Dermis blood vessel endothelial cell (primary cell): ENCODE measurements around the gene OTOGL. TPM values are rescaled to one million over a fixed set of nuclear protein-coding genes. Genes with fewer than 3 reads are reported as not detected.
"Not testable (repeated sequence)": the region's sequence is repeated elsewhere in the genome, so short reads cannot be mapped to it uniquely, and the experiment has no call there.

Source experiments
- DNase-seq: peaks from one replicate; pipeline ENCODE4 v3.0.0; 2010
- total RNA-seq: library from RNA; depleted of rRNA; stranded (reverse); fragments of >200 nt; gene quantifications from 2 replicates; pipeline ENCODE4 v1.2.3, GENCODE V29; 2014

OTOGL gene
- total RNA-seq, 1 donor from 2014 or later, result 0.17 TPM

- DNase-seq, result no peak
Measured at GRCh38 chr12:80233926-80234325, 134.6 kb downstream of the OTOGL start.

- DNase-seq, result no peak
Measured at GRCh38 chr12:80234667-80235066, 135.3 kb downstream of the OTOGL start.

- no peak for DNase-seq
Measured at GRCh38 chr12:80235944-80236343, 136.6 kb downstream of the OTOGL start.

GRCh38 chr12:80239867-80240266 is 140.5 kb downstream of the OTOGL start:
- no peak for DNase-seq

- DNase-seq, result peak; percentile 12
Measured at GRCh38 chr12:80241576-80242273, 142.4 kb downstream of the OTOGL start.

GRCh38 chr12:80242321-80242720 is 143.0 kb downstream of the OTOGL start:
- peak; percentile 15 for DNase-seq

GRCh38 chr12:80249581-80249980 is 150.2 kb downstream of the OTOGL start:
- DNase-seq, result not testable (repeated sequence)

GRCh38 chr12:80257920-80258319 is 158.6 kb downstream of the OTOGL start:
- DNase-seq, result no peak

- no peak for DNase-seq
Measured at GRCh38 chr12:80260269-80260668, 160.9 kb downstream of the OTOGL start.

- DNase-seq, result no peak
Measured at GRCh38 chr12:80261403-80261802, 162.1 kb downstream of the OTOGL start.

- DNase-seq, result no peak
Measured at GRCh38 chr12:80262346-80262745, 163.0 kb downstream of the OTOGL start.

GRCh38 chr12:80262771-80263170 is 163.4 kb downstream of the OTOGL start:
- DNase-seq, result no peak

- DNase-seq, result no peak
Measured at GRCh38 chr12:80264386-80264785, 165.0 kb downstream of the OTOGL start.

- no peak for DNase-seq
Measured at GRCh38 chr12:80264891-80265290, 165.6 kb downstream of the OTOGL start.

- DNase-seq, result peak; percentile 84
Measured at GRCh38 chr12:80268924-80269749, 169.8 kb downstream of the OTOGL start.

- DNase-seq, result peak; percentile 78
Measured at GRCh38 chr12:80269803-80270552, 170.6 kb downstream of the OTOGL start.

GRCh38 chr12:80271780-80272179 is 172.4 kb downstream of the OTOGL start:
- no peak for DNase-seq

GRCh38 chr12:80272387-80272915 is 173.1 kb downstream of the OTOGL start:
- DNase-seq, result no peak

- no peak for DNase-seq
Measured at GRCh38 chr12:80273144-80273543, 173.8 kb downstream of the OTOGL start.

GRCh38 chr12:80277732-80278131 is 178.4 kb downstream of the OTOGL start:
- peak; percentile 1 for DNase-seq

GRCh38 chr12:80282226-80282625 is 182.9 kb downstream of the OTOGL start:
- no peak for DNase-seq

- DNase-seq, result no peak
Measured at GRCh38 chr12:80282761-80283160, 183.4 kb downstream of the OTOGL start.
